ENCODE results near the gene USH2A. TPM values are rescaled to one million over a fixed set of nuclear protein-coding genes. Genes with fewer than 3 reads are reported as not detected.

Gene USH2A
- total RNA-seq, 1 experiment from 2014 or later, result not detected

GRCh38 chr1:216325336-216325735 is 97.9 kb downstream of the USH2A start:
- H3K4me3 ChIP-seq (ENCODE audit: low read depth, low read length, poor library complexity, severe bottlenecking), result no peak overlapping the region
- H3K27ac ChIP-seq (ENCODE audit: low read depth, low read length, poor library complexity, severe bottlenecking), result no peak overlapping the region
- no TSS peak for BruUV-seq (replicated peaks)
- H3K27me3 ChIP-seq (replicated peaks; ENCODE audit: insufficient read depth, low read depth, low read length, poor library complexity), result no peaks in the 10 kb centered on the region
- TF ChIP-seq CTCF (conservative IDR thresholded peaks at IDR 0.05; ENCODE audit: low read depth, low read length), result no peak
- TF ChIP-seq EZH2 (IDR thresholded peaks at IDR 0.05; ENCODE audit: borderline replicate concordance, low read depth, low read length, poor library complexity, severe bottlenecking), result no peak
- peak; percentile 22 for DNase-seq (ENCODE audit: low spot score)
- H3K4me1 ChIP-seq (ENCODE audit: insufficient read depth, low read length, poor library complexity, severe bottlenecking), result no peaks in the 10 kb centered on the region
- intact Hi-C loops (cut with micrococcal nuclease; ENCODE audit: unreplicated experiment), result no loop called here
- ChIA-PET POLR2A (ENCODE audit: low non-redundant PET) (no interaction called here), CTCF (no interaction called here)
- no peaks in the 10 kb centered on the region for H3K9me3 ChIP-seq (ENCODE audit: low read depth, low read length, poor library complexity, severe bottlenecking)
- no peaks in the 10 kb centered on the region for H3K36me3 ChIP-seq (ENCODE audit: insufficient read depth, low read length, poor library complexity, severe bottlenecking)

- ChIA-PET POLR2A (ENCODE audit: low non-redundant PET) (no interaction called here), CTCF (no interaction called here)
- Histone ChIP-seq H3K27ac (ENCODE audit: low read depth, low read length, poor library complexity, severe bottlenecking) (no peak overlapping the region), H3K27me3 (replicated peaks; ENCODE audit: insufficient read depth, low read depth, low read length, poor library complexity) (no peaks in the 10 kb centered on the region), H3K4me1 (ENCODE audit: insufficient read depth, low read length, poor library complexity, severe bottlenecking) (no peaks in the 10 kb centered on the region), H3K9me3 (ENCODE audit: low read depth, low read length, poor library complexity, severe bottlenecking) (no peaks in the 10 kb centered on the region), H3K36me3 (ENCODE audit: insufficient read depth, low read length, poor library complexity, severe bottlenecking) (no peaks in the 10 kb centered on the region), H3K4me3 (ENCODE audit: low read depth, low read length, poor library complexity, severe bottlenecking) (no peak overlapping the region)
- TF ChIP-seq CTCF (conservative IDR thresholded peaks at IDR 0.05; ENCODE audit: low read depth, low read length), result no peak
- TF ChIP-seq EZH2 (IDR thresholded peaks at IDR 0.05; ENCODE audit: borderline replicate concordance, low read depth, low read length, poor library complexity, severe bottlenecking), result no peak
- intact Hi-C loops (cut with micrococcal nuclease; ENCODE audit: unreplicated experiment), result no loop called here
- BruUV-seq (replicated peaks), result no TSS peak
- no peak for DNase-seq (ENCODE audit: low spot score)
These were observed 99.9 kb downstream of the USH2A start for GRCh38 chr1:216323344-216323743.

GRCh38 chr1:216314379-216315095 is 108.7 kb downstream of the USH2A start:
- intact Hi-C loops (cut with micrococcal nuclease; ENCODE audit: unreplicated experiment), result loop anchor here (5.0 to 10.0 kb wide), 2 partner anchors 253 to 430 kb away; no protein-coding TSS in a partner anchor
- Histone ChIP-seq H3K36me3 (ENCODE audit: insufficient read depth, low read length, poor library complexity, severe bottlenecking) (no peaks in the 10 kb centered on the region), H3K9me3 (ENCODE audit: low read depth, low read length, poor library complexity, severe bottlenecking) (no peaks in the 10 kb centered on the region), H3K27ac (ENCODE audit: low read depth, low read length, poor library complexity, severe bottlenecking) (no peak overlapping the region), H3K27me3 (replicated peaks; ENCODE audit: insufficient read depth, low read depth, low read length, poor library complexity) (no peaks in the 10 kb centered on the region), H3K4me3 (ENCODE audit: low read depth, low read length, poor library complexity, severe bottlenecking) (no peak overlapping the region), H3K4me1 (ENCODE audit: insufficient read depth, low read length, poor library complexity, severe bottlenecking) (no peaks in the 10 kb centered on the region)
- ChIA-PET CTCF (interaction anchor here (0.6 kb wide), 1 partner anchor 93 kb away, joined by 4 read pairs; no protein-coding TSS in a partner anchor), POLR2A (ENCODE audit: low non-redundant PET) (no interaction called here)
- TF ChIP-seq CTCF (conservative IDR thresholded peaks at IDR 0.05; ENCODE audit: low read depth, low read length) (no peak), EZH2 (IDR thresholded peaks at IDR 0.05; ENCODE audit: borderline replicate concordance, low read depth, low read length, poor library complexity, severe bottlenecking) (no peak)
- BruUV-seq (replicated peaks), result no TSS peak
- no peak for DNase-seq (ENCODE audit: low spot score)

Measured in A673 (cell line).